T-helper 9 cell (primary cell): ENCODE data around the gene PMM2.

Experiments used
- DNase-seq: peaks from one replicate; pipeline ENCODE4 v3.0.0-alpha.2; 2020

Gene PMM2

GRCh38 chr16:8853611-8854010, 56.0 kb downstream of the PMM2 start:
- DNase-seq = no peak

- DNase-seq = no peak
These were observed 56.8 kb downstream of the PMM2 start for GRCh38 chr16:8854298-8854948.

GRCh38 chr16:8855051-8855786, 57.6 kb downstream of the PMM2 start:
- no peak for DNase-seq

GRCh38 chr16:8855972-8856371, 58.3 kb downstream of the PMM2 start:
- DNase-seq = no peak

- no peak for DNase-seq
These were observed 61.6 kb downstream of the PMM2 start for GRCh38 chr16:8858994-8859912.

GRCh38 chr16:8859913-8860881, 62.6 kb downstream of the PMM2 start:
- DNase-seq = no peak

GRCh38 chr16:8861563-8862308, 64.1 kb downstream of the PMM2 start:
- no peak for DNase-seq

- no peak for DNase-seq
These were observed 64.9 kb downstream of the PMM2 start for GRCh38 chr16:8862309-8863130.

GRCh38 chr16:8863594-8864424, 66.2 kb downstream of the PMM2 start:
- no peak for DNase-seq

- no peak for DNase-seq
These were observed 67.0 kb downstream of the PMM2 start for GRCh38 chr16:8864480-8865110.

- DNase-seq = no peak
These were observed 67.7 kb downstream of the PMM2 start for GRCh38 chr16:8865145-8865882.

GRCh38 chr16:8866118-8866883, 68.7 kb downstream of the PMM2 start:
- no peak for DNase-seq

GRCh38 chr16:8866884-8867215, 69.2 kb downstream of the PMM2 start:
- no peak for DNase-seq

GRCh38 chr16:8867216-8867931, 69.7 kb downstream of the PMM2 start:
- DNase-seq = no peak

GRCh38 chr16:8867932-8868415, 70.3 kb downstream of the PMM2 start:
- no peak for DNase-seq

GRCh38 chr16:8868416-8869211, 71.0 kb downstream of the PMM2 start, which contains the start of gene CARHSP1:
Gene CARHSP1 (minus strand): TSS chr16:8869006. CDS start chr16:8859328, 9,678 bp downstream.
- peak; percentile 72 for DNase-seq
